K562 (cell line): ENCODE results near the gene MCEMP1. TPM values are rescaled to one million over a fixed set of nuclear protein-coding genes. Genes with fewer than 3 reads are reported as not detected.
A peak's percentile ranks its signal among the peaks of the same experiment; 100 is the strongest.

Experiments
- ATAC-seq: fragments of 200-7000 bp; cut with Tn5 transposase; 3 replicates; pipeline ENCODE4 v1.9.1; 2020; ENCODE audit warnings: moderate library complexity
- BruUV-seq: library from RNA; stranded (reverse); fragments of 400-500 nt; replicated peaks from 2 replicates; lab custom pipeline; 2021; lab: Mats Ljungman, UMichigan
- CTCF ChIA-PET: fragments of 300-600 bp; formaldehyde crosslinking; extraction: SDS; loops from one replicate; lab custom pipeline; 2021; ENCODE audit warnings: low intra/inter-chr PET ratio; lab: Yijun Ruan, JAX
- POLR2A ChIA-PET: fragments of 300-600, 350-650 bp; sonication (Branson Sonifier 250); formaldehyde crosslinking; extraction: SDS; loops from one replicate; lab custom pipeline; 2021; ENCODE audit warnings: antibody characterized with exemption, inconsistent platforms; lab: Yijun Ruan, JAX
- DNase-seq, 4 experiments: peaks; one replicate each; pipeline versions ENCODE4 v3.0.0 to v3.0.0-alpha.2; 2011 to 2018; ENCODE audit warnings: low spot score in 3 of 4, mixed read lengths in 3 of 4; ENCODE audit errors: extremely low read depth in 1 of 4
- FAIRE-seq: peaks from 2 replicates; lab custom pipeline; 2011; peaks lifted over from hg19 to GRCh38; lab: Jason Lieb, UNC
- H2AFZ ChIP-seq: 2 replicates; pipeline ENCODE4 v1.6.0; 2011; ENCODE audit warnings: low read depth, low read length, control low read depth, inconsistent platforms
- H3K27ac ChIP-seq: fragments of 200-600 bp; 3 replicates; pipeline ENCODE4 v1.8.0; 2011; ENCODE audit warnings: low read depth, mild to moderate bottlenecking, control low read depth, inconsistent platforms, low read length, moderate library complexity, mixed read lengths; ENCODE audit errors: extremely low read depth
- H3K27me3 ChIP-seq, 2 experiments: fragments of 300-600 bp in 1 of 2; 2 replicates in 1 of 2; 3 replicates in 1 of 2; pipeline versions ENCODE4 v1.6.0 to v1.8.0; 2011; ENCODE audit warnings: inconsistent platforms in 2 of 2, low read length in 2 of 2, mild to moderate bottlenecking in 1 of 2, mixed read lengths in 1 of 2, moderate library complexity in 1 of 2; ENCODE audit not compliant: control insufficient read depth in 2 of 2, insufficient read depth in 2 of 2
- H3K36me3 ChIP-seq: fragments of 300-600 bp; 3 replicates; pipeline ENCODE4 v1.8.0; 2011; ENCODE audit warnings: mild to moderate bottlenecking, low read length, inconsistent platforms; ENCODE audit not compliant: control insufficient read depth, insufficient read depth
- H3K4me1 ChIP-seq, 2 experiments: fragments of 200-600 bp in 1 of 2; replicated peaks in 1 of 2; 2 replicates in 1 of 2; 3 replicates in 1 of 2; pipeline versions ENCODE4 v1.5.1 to v1.8.0; 2011; ENCODE audit warnings: inconsistent platforms in 2 of 2, low read length in 2 of 2, mild to moderate bottlenecking in 1 of 2, mixed read lengths in 1 of 2, moderate library complexity in 1 of 2; ENCODE audit not compliant: control insufficient read depth in 2 of 2, insufficient read depth in 2 of 2
- H3K4me2 ChIP-seq: 2 replicates; pipeline ENCODE4 v1.6.1; 2011; ENCODE audit warnings: low read length, control low read depth, inconsistent platforms, mixed read lengths; ENCODE audit not compliant: insufficient read depth
- H3K4me3 ChIP-seq: fragments of 200-600 bp; sonication (generic), shearing (Covaris generic); 2 replicates; pipeline ENCODE4 v1.5.1; 2016; ENCODE audit warnings: control low read depth, inconsistent platforms
- H3K79me2 ChIP-seq: fragments of 200-600 bp; 3 replicates; pipeline ENCODE4 v1.8.0; 2011; ENCODE audit warnings: low read length, inconsistent platforms; ENCODE audit not compliant: control insufficient read depth, insufficient read depth
- H3K9ac ChIP-seq, 2 experiments: 2 replicates each; pipeline versions ENCODE4 v1.6.0 to v1.6.1; 2011; ENCODE audit warnings: low read depth in 2 of 2, low read length in 2 of 2, control low read depth in 1 of 2, inconsistent platforms in 1 of 2, mild to moderate bottlenecking in 1 of 2, mixed read lengths in 1 of 2; ENCODE audit not compliant: insufficient read depth in 1 of 2
- H3K9me1 ChIP-seq: one replicate; pipeline ENCODE4 v1.6.0; 2011; ENCODE audit warnings: inconsistent platforms, mild to moderate bottlenecking, low read length, moderate library complexity; ENCODE audit not compliant: control insufficient read depth, insufficient read depth
- H3K9me3 ChIP-seq: replicated peaks from 2 replicates; pipeline ENCODE4 v1.5.1; 2011; ENCODE audit warnings: low read depth, low read length, inconsistent platforms; ENCODE audit not compliant: control insufficient read depth, insufficient read depth
- H4K20me1 ChIP-seq: replicated peaks from 2 replicates; pipeline ENCODE4 v1.6.1; 2011; ENCODE audit warnings: low read length, inconsistent platforms, mixed read lengths; ENCODE audit not compliant: control insufficient read depth, insufficient read depth
- ASH1L ChIP-seq: fragments of 450-650 bp; IDR thresholded peaks from 2 replicates; pipeline ENCODE4 v1.6.1; 2018; ENCODE audit warnings: borderline replicate concordance, mild to moderate bottlenecking, low read depth; ENCODE audit not compliant: partially characterized antibody
- CREBBP ChIP-seq: IDR thresholded peaks from one replicate; pipeline ENCODE4 v1.6.1; 2012; ENCODE audit warnings: low read depth, mild to moderate bottlenecking, control low read depth, inconsistent platforms, low read length
- DACH1 ChIP-seq: fragments of 450-650 bp; IDR thresholded peaks from 2 replicates; pipeline ENCODE4 v1.6.1; 2018; ENCODE audit not compliant: partially characterized antibody
- EP400 ChIP-seq: fragments of 450-650 bp; IDR thresholded peaks from 2 replicates; pipeline ENCODE4 v1.6.1; 2017; ENCODE audit warnings: antibody characterized with exemption, mild to moderate bottlenecking, moderate library complexity
- FOXJ3 ChIP-seq: sonication (generic); formaldehyde crosslinking; IDR thresholded peaks from 2 replicates; pipeline ENCODE4 v1.4.0; 2020; ENCODE audit warnings: mild to moderate bottlenecking, missing genetic modification reagents
- GATAD2B ChIP-seq: fragments of 450-650 bp; IDR thresholded peaks from 2 replicates; pipeline ENCODE4 v1.6.1; 2017; ENCODE audit warnings: mild to moderate bottlenecking, borderline replicate concordance
- MYNN ChIP-seq, 2 experiments: sonication (generic); formaldehyde crosslinking in 1 of 2; IDR thresholded peaks; 2 replicates each; pipeline versions ENCODE4 v1.5.0 to v1.6.1; 2016 to 2020; ENCODE audit warnings: antibody characterized with exemption in 1 of 2, missing genetic modification reagents in 1 of 2
- NR2F6 ChIP-seq: fragments of 450-650 bp; formaldehyde crosslinking; IDR thresholded peaks from 2 replicates; pipeline ENCODE4 v1.4.0; 2020; ENCODE audit warnings: mild to moderate bottlenecking
- RBM15 ChIP-seq: fragments of 200-400 bp; formaldehyde crosslinking; IDR thresholded peaks from 2 replicates; pipeline ENCODE4 v1.6.1; 2018; ENCODE audit warnings: mild to moderate bottlenecking, low read length, moderate library complexity; ENCODE audit not compliant: insufficient read depth
- TARDBP ChIP-seq: fragments of 450-650 bp; IDR thresholded peaks from 2 replicates; pipeline ENCODE4 v1.6.1; 2016
- TCFL5 ChIP-seq: fragments of 250-450 bp; sonication (Bioruptor Pico); conservative IDR thresholded peaks from 2 replicates; pipeline ENCODE4 v1.6.1; 2021; ENCODE audit warnings: mild to moderate bottlenecking, moderate library complexity, matching md5 sums
- WGBS: fragments of 100-300 bp; shearing (Covaris generic); methylation state at CpG from one replicate; pipeline ENCODE4 v1.1.6; 2016; ENCODE audit warnings: low coverage, mixed read lengths; ENCODE audit not compliant: insufficient coverage; ENCODE audit errors: missing lambda C conversion rate; 5-methylcytosine and 5-hydroxymethylcytosine counted together
- in situ Hi-C: fragments of 300-500 bp; cut with MboI; formaldehyde crosslinking; loops from 4 replicates; pipeline ENCODE4 v1.15.0; 2018; ENCODE audit warnings: inconsistent platforms, mixed read lengths
- intact Hi-C: fragments of 100-400 bp; cut with micrococcal nuclease; formaldehyde crosslinking; loops from 2 replicates; pipeline ENCODE4 v1.14.2; 2022
- polyA plus RNA-seq, 8 experiments: library from polyadenylated mRNA; depleted of rRNA in 4 of 8; stranded (reverse) in 5 of 8; unstranded in 3 of 8; fragments of >200 nt; fragmentation: Nextera tagmentation in 2 of 8; fragmentation: Illumina TruSeq in 1 of 8; extraction: Ambion mirVana in 2 of 8; extraction: Trizol in 1 of 8; gene quantifications; 2 replicates each; pipeline versions ENCODE4 v1.2.1 to v1.2.3, GENCODE V29; 2011 to 2014; ENCODE audit warnings: inconsistent platforms in 1 of 8, missing spikeins in 1 of 8
- total RNA-seq, 7 experiments: library from RNA; depleted of rRNA in 6 of 7; stranded (reverse); fragments of >200 nt in 6 of 7; fragmentation: Illumina TruSeq in 2 of 7; extraction: Trizol in 2 of 7; gene quantifications; 2 replicates each; pipeline versions ENCODE4 v1.2.1 to v1.2.3, GENCODE V29; 2011 to 2021; ENCODE audit warnings: low replicate concordance in 1 of 7
- TF ChIP-seq, protein P1 (sequence below): sonication (generic); formaldehyde crosslinking; IDR thresholded peaks from 2 replicates; pipeline ENCODE4 v1.8.1; 2023; ENCODE audit warnings: mild to moderate bottlenecking, missing genetic modification reagents
- TF ChIP-seq, protein P2 (sequence below): fragments of 450-650 bp; IDR thresholded peaks from 2 replicates; pipeline ENCODE4 v1.6.1; 2016; ENCODE audit warnings: low read depth, mild to moderate bottlenecking, moderate library complexity
- TF ChIP-seq, protein P3 (sequence below): fragments of 250-450 bp; sonication (Bioruptor Pico); IDR thresholded peaks from 2 replicates; pipeline ENCODE4 v1.5.0; 2021; ENCODE audit warnings: mild to moderate bottlenecking, borderline replicate concordance
- TF ChIP-seq, protein P4 (sequence below): fragments of 250-450 bp; sonication (Bioruptor Pico); IDR thresholded peaks from 2 replicates; pipeline ENCODE4 v1.8.0; 2022; ENCODE audit warnings: inconsistent platforms

Gene MCEMP1
- total and polyA plus RNA-seq, 9 of the 15 experiments (the other 6 are each of a cell fraction or from before 2014, with no cell fraction given) = 0.11 to 1.8 (median 0.51) TPM

DNA sequence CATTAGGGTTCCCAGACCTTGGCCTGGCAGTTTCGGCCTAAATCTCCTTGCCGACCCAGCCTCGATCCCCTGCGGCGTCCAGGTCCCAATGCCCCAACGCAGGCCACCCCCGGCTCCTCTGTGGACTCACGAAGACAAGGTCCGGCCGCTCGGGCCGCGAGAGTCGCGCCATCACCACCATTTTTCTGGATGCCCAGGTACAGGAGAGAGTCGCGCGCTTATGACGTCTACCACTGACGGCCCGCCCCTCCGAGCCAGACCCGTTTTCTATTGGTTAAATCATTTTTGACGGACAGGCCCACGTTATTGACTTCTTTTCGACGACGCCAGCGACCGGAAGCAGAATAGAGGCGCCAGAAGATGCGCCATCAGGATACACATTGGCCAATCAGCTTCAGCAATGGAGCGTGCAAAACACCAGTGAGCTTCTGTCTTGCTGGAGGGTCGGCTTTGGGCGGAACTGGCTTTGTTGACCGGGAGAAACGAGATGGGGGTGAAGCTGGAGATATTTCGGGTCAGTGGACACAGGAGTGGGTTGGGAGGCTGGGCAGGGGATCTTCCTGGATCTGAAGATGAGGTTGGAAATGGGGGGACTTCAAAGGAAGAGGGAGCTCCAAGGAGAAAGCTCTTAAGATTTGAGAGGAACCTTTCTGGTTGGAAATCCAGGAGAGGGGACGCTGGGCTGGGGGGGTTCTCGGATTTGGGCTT is 47.4 kb upstream of the MCEMP1 start, which contains the start of the genes PET100 and XAB2:
Gene PET100, plus strand, starts transcription at position 447 of the 708 bp plus-strand sequence. Its CDS starts 41 bp downstream, at position 488.
Gene XAB2, minus strand, starts transcription at position 199 of the 708 bp plus-strand sequence. Its CDS starts 18 bp downstream, at position 181.
- POLR2A ChIA-PET = interaction anchor here (0.6 to 4.8 kb wide), 10 partner anchors 8 to 280 kb away, joined by 3 to 22 read pairs (median 4); partner anchors contain the start of gene MCOLN1
- peak; percentile 93 for TF ChIP-seq EP400
- no peak for TF ChIP-seq RBM15
- TF ChIP-seq MYNN (IDR thresholded peaks at IDR 0.05) = no peak
- TF ChIP-seq MYNN (CRISPR knock-in tag; IDR thresholded peaks at IDR 0.05) = no peak
- peak; percentile 98 for TF ChIP-seq ASH1L
- TF ChIP-seq, protein P1, sequence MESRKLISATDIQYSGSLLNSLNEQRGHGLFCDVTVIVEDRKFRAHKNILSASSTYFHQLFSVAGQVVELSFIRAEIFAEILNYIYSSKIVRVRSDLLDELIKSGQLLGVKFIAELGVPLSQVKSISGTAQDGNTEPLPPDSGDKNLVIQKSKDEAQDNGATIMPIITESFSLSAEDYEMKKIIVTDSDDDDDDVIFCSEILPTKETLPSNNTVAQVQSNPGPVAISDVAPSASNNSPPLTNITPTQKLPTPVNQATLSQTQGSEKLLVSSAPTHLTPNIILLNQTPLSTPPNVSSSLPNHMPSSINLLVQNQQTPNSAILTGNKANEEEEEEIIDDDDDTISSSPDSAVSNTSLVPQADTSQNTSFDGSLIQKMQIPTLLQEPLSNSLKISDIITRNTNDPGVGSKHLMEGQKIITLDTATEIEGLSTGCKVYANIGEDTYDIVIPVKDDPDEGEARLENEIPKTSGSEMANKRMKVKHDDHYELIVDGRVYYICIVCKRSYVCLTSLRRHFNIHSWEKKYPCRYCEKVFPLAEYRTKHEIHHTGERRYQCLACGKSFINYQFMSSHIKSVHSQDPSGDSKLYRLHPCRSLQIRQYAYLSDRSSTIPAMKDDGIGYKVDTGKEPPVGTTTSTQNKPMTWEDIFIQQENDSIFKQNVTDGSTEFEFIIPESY (CRISPR knock-in tag) = no peak
- TF ChIP-seq NR2F6 (CRISPR knock-in tag) = no peak
- TF ChIP-seq, protein P2, sequence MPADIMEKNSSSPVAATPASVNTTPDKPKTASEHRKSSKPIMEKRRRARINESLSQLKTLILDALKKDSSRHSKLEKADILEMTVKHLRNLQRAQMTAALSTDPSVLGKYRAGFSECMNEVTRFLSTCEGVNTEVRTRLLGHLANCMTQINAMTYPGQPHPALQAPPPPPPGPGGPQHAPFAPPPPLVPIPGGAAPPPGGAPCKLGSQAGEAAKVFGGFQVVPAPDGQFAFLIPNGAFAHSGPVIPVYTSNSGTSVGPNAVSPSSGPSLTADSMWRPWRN = no peak
- no peak for TF ChIP-seq DACH1
- TF ChIP-seq TARDBP = no peak
- TF ChIP-seq, protein P3, sequence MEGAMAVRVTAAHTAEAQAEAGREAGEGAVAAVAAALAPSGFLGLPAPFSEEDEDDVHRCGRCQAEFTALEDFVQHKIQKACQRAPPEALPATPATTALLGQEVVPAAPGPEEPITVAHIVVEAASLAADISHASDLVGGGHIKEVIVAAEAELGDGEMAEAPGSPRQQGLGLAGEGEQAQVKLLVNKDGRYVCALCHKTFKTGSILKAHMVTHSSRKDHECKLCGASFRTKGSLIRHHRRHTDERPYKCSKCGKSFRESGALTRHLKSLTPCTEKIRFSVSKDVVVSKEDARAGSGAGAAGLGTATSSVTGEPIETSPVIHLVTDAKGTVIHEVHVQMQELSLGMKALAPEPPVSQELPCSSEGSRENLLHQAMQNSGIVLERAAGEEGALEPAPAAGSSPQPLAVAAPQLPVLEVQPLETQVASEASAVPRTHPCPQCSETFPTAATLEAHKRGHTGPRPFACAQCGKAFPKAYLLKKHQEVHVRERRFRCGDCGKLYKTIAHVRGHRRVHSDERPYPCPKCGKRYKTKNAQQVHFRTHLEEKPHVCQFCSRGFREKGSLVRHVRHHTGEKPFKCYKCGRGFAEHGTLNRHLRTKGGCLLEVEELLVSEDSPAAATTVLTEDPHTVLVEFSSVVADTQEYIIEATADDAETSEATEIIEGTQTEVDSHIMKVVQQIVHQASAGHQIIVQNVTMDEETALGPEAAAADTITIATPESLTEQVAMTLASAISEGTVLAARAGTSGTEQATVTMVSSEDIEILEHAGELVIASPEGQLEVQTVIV (CRISPR knock-in tag) = no peak
- TF ChIP-seq CREBBP = no peak
- TF ChIP-seq, protein P4, sequence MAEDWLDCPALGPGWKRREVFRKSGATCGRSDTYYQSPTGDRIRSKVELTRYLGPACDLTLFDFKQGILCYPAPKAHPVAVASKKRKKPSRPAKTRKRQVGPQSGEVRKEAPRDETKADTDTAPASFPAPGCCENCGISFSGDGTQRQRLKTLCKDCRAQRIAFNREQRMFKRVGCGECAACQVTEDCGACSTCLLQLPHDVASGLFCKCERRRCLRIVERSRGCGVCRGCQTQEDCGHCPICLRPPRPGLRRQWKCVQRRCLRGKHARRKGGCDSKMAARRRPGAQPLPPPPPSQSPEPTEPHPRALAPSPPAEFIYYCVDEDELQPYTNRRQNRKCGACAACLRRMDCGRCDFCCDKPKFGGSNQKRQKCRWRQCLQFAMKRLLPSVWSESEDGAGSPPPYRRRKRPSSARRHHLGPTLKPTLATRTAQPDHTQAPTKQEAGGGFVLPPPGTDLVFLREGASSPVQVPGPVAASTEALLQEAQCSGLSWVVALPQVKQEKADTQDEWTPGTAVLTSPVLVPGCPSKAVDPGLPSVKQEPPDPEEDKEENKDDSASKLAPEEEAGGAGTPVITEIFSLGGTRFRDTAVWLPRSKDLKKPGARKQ = no peak
- TF ChIP-seq GATAD2B = no peak
- TF ChIP-seq TCFL5 = no peak
- TF ChIP-seq FOXJ3 (CRISPR knock-in tag) = no peak

More for the DNA sequence above, 47.4 kb upstream of the MCEMP1 start, which contains the start of the genes PET100 and XAB2:
- Histone ChIP-seq H3K27me3 (no peaks in the 10 kb centered on the region), H3K36me3 (peaks cover 37% of the 10 kb centered on the region; the same call in 2 of the 3 replicates), H3K4me1 (peaks cover 8 to 32% of the 10 kb centered on the region in 2 experiments; a peak in 4 of 5 replicates), H3K9ac (peak within 1 kb of the TSS; percentile 95), H2AFZ (peak within 1 kb of the TSS; percentile 82), H3K27ac (peak within 1 kb of the TSS; percentile 91), H3K4me2 (peak within 1 kb of the TSS; percentile 99), H3K9me3 (no peaks in the 10 kb centered on the region), H3K79me2 (peaks cover 49% of the 10 kb centered on the region), H3K9me1 (no peaks in the 10 kb centered on the region), H4K20me1 (no peaks in the 10 kb centered on the region), H3K4me3 (peak within 1 kb of the TSS; percentile 89)
- FAIRE-seq (peak; percentile 100), DNase-seq (peak; percentile 96 to 100 (median 97)), ATAC-seq (peak; percentile 99)
- WGBS = under 1% methylated on average over 37 of the region's 40 CpGs
- intact Hi-C loops (no loop called here), in situ Hi-C loops (no loop called here)
- no TSS peak for BruUV-seq
- CTCF ChIA-PET = interaction anchor here (0.7 kb wide), 1 partner anchor 200 kb away, joined by 4 read pairs; the partner anchor contains the start of gene EVI5L
